GM12878 (cell line): ENCODE data around the gene KLF12.

Experiments
- CTCF ChIP-seq, 3 experiments: IDR thresholded peaks in 2 of 3; conservative IDR thresholded peaks in 1 of 3; 2 replicates each; pipeline ENCODE4 v1.5.1; 2011; ENCODE audit warnings: low read depth in 3 of 3, low read length in 3 of 3, mild to moderate bottlenecking in 3 of 3, control low read depth in 2 of 3, moderate library complexity in 2 of 3, inconsistent platforms in 1 of 3, mixed read lengths in 1 of 3; ENCODE audit not compliant: control insufficient read depth in 2 of 3, insufficient read depth in 1 of 3; ENCODE audit errors: extremely low read depth in 1 of 3
- EP300 ChIP-seq, 2 experiments: fragments of 150-350 bp in 1 of 2; IDR thresholded peaks; 2 replicates each; pipeline ENCODE4 v1.6.1; 2011 to 2012; ENCODE audit warnings: low read depth in 2 of 2, low read length in 2 of 2, borderline replicate concordance in 1 of 2, improper control_type of control experiment in 1 of 2, inconsistent platforms in 1 of 2; ENCODE audit not compliant: control insufficient read depth in 1 of 2
- JUND ChIP-seq: IDR thresholded peaks from 2 replicates; pipeline ENCODE4 v1.6.1; 2012; ENCODE audit warnings: low read depth, mild to moderate bottlenecking, low read length, improper control_type of control experiment, moderate library complexity
- POLR2A ChIP-seq: IDR thresholded peaks from 2 replicates; pipeline ENCODE4 v1.6.1; 2011; ENCODE audit warnings: low read depth, mild to moderate bottlenecking, low read length
- POLR2AphosphoS5 ChIP-seq: IDR thresholded peaks from 2 replicates; pipeline ENCODE4 v1.6.1; 2011; ENCODE audit warnings: mild to moderate bottlenecking, low read length, inconsistent platforms
- RAD21 ChIP-seq: IDR thresholded peaks from 2 replicates; pipeline ENCODE4 v1.6.1; 2011; ENCODE audit warnings: mild to moderate bottlenecking, low read depth, low read length, moderate library complexity; ENCODE audit not compliant: insufficient read depth
- SIN3A ChIP-seq: IDR thresholded peaks from 2 replicates; pipeline ENCODE4 v1.6.1; 2012; ENCODE audit warnings: low read depth, low read length, improper control_type of control experiment

GRCh38 chr13:74162782-74163181 lies 28.6 kb upstream of the KLF12 start:
- no peak for TF ChIP-seq CTCF (IDR thresholded peaks at IDR 0.05 in 2 of 3, conservative IDR thresholded peaks at IDR 0.05 in 1 of 3; ENCODE audit: control insufficient read depth in 2 of 3, extremely low read depth in 1 of 3, insufficient read depth in 1 of 3, low read depth in 3 of 3, low read length in 3 of 3)
- TF ChIP-seq JUND, result no peak
- no peak for TF ChIP-seq SIN3A
- TF ChIP-seq POLR2AphosphoS5, result no peak
- no peak for TF ChIP-seq POLR2A
- TF ChIP-seq EP300 (IDR thresholded peaks at IDR 0.05; ENCODE audit: borderline replicate concordance in 1 of 2, control insufficient read depth in 1 of 2, low read depth in 2 of 2, low read length in 2 of 2), result no peak
- TF ChIP-seq RAD21, result no peak
